Stimulated activated CD8-positive, alpha-beta memory T cell treated with anti-CD3 and anti-CD28 coated beads, Interleukin-7, amount 100 ng/mL, for 1 hour (primary cell): ENCODE measurements around the gene PSME3IP1.
"Not testable (repeated sequence)": the region's sequence is repeated elsewhere in the genome, so short reads cannot be mapped to it uniquely, and the experiment has no call there.

Experiments
- DNase-seq, 2 donors: peaks; one replicate each; pipeline ENCODE4 v3.0.0-alpha.2; 2020; ENCODE audit warnings: low read depth in 2 of 2

PSME3IP1 gene

GRCh38 chr16:57185945-57186871 is at the start of gene PSME3IP1, which contains the start of gene RSPRY1:
TSS of gene PSME3IP1 (minus strand) at chr16:57186039. CDS start at chr16:57173854, 12,185 bp downstream.
TSS of gene RSPRY1 (plus strand) at chr16:57186329. CDS start at chr16:57204659, 18,330 bp downstream.
- peak; percentile 95 for DNase-seq

DNA sequence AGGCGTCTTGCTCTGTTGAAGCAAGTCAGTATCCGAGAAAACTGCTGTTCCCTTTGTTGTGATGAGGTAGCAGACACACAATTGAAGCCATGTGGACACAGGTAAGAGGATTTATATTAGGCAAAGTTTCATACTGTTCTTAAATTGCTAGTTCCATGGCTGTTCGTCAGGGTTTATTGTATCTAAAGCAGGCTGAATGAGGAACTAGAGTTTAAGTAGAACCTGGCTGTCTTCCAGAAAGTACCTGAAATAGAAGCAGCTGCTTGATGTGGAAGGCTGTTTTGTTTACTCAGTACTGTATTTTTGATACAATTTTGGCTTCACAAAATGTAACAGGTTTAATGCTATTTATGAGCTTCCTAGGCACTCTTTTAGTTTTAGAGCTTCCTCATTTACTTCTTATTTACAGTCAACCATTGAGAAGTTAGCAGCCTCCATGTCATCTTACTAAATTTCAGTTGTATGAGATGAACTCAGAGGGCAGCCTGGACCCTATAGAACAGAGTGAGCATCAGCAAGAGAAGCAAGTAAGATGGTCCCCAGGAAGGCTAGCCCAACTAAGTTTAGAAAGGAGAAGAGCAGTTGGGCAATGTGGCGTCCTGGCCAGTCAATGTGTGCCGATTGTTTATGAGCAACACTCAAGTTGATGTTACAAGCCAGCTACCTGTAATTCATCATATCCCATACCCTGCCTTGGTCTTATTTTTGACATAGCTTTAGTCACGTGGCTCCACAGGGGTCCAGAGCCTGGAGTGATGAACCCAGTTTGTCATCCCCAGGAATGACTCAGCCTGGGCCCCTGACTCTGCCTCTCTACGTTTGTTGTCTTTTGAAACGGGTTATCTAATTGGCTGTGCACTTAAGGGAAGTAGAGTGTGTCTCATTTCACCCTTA is 49.5 kb upstream of the PSME3IP1 start:
- DNase-seq = no peak

- DNase-seq = no peak
These were observed 48.9 kb upstream of the PSME3IP1 start for GRCh38 chr16:57234707-57235092.

DNA sequence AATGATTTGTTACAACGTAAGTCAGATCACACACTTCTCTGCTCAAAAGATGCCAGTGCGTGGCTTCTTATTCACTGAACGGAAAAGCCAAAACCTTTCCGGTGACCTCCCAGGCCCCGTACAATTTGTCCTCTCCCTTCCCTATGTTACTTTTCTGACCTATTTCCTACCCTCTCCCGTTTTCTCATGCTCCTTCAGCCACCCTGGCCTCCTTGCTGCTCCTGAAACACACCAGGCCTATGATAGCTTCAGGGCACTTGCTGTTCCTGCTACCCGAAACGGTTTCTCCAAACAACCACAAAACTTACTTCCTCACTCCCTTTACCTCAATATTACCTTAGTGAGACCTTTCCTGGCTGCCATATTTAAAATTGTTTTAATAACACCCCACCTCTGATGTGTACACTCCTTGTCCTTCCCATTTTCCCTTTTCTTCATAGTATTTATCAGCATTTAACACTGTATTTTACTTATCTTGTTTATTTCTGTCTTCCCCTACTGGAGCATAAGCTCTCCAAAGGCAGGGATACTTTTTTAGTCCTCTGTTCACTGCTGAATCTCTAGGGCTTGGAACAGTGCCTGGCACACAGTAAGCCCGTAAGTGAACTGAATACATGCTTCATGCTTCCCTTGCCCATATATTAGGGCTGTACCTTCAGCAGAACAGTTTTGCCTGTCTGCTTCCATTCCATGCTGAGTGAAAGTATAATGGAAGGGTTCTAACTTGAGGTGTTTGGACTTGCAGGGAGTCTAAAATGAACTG is 48.3 kb upstream of the PSME3IP1 start:
- DNase-seq = no peak

- DNase-seq = no peak
These were observed 46.0 kb upstream of the PSME3IP1 start for GRCh38 chr16:57231821-57232350.

- no peak for DNase-seq
These were observed 43.2 kb upstream of the PSME3IP1 start for GRCh38 chr16:57229079-57229478.

DNA sequence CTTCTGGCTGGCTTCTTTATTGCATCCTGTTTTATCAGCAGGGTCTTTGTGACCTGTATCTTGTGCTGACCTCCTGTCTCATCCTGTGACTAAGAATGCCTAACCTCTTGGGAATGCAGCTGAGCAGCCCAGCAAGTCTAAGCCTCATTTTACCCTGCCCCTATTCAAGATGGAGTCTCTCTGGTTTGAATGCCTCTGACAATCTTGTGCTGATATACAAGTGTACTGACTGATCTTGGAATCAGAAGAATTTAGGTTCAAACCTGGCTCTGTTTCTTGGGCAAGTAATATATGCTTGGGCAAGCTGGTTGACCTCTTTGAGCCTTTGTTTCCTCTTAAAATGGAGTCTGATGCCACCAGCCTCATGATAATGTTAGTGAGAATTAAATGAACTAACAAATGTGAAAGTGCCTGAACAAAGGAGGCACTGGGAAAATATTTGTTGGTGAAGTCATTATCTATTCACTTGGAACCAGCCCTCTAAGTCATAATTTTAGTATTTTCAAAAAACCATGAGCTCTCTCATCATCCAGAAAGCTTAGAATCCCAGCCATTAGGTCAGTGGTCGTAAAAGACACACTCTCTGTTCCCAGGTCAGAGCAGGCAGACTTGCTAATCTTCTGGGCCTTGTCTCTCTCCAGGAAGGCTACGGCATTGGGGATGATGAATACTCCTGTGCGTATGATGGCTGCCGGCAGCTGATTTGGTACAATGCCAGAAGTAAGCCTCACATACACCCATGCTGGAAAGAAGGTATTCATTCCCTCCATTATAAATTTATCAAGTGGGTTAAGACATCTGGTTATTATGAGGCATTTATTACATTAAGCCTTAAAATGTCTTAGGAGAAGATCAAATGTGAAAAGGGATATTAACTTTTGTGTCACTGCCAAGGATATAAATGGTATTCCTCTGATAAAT is 41.1 kb upstream of the PSME3IP1 start:
- no peak for DNase-seq

DNA sequence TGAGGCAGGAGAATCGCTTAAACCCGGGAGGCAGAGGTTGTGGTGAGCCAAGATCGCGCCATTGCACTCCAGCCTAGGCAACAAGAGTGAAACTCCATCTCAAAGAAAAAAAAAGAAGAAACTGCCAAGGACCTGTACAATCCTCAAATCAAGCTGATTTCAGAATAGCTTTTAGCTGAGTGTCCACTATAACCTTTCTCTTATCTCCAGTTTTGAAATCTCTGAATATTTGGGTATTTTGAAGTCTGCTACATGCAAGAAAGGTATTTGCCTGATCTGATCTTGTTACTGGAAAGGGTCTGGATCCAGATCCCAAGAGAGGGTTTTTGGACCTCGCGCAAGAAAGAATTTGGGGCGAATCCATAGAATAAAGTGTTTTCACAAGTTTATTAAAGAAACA is 40.1 kb upstream of the PSME3IP1 start:
- DNase-seq = no peak

- no peak for DNase-seq
These were observed 39.0 kb upstream of the PSME3IP1 start for GRCh38 chr16:57224651-57225335.

- DNase-seq = no peak
These were observed 37.2 kb upstream of the PSME3IP1 start for GRCh38 chr16:57223057-57223456.

DNA sequence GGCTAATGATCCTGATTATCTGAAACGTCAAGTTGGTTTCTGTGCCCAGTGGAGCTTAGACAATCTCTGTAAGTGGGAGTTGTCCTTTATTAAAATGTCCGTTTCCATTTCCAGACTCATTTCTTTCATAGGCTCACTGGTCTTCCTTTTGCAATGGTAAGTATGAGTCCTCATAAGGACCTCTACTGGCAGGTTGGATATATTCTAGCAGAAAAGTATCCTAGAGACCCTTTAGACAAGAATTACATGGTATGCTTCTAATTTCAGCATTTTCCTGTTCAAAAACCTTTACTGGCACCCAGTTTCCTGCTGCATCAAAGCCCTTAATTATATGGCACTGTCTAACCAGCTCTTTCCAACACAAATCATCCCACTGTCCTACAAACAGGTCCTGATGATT is 31.1 kb upstream of the PSME3IP1 start:
- no peak for DNase-seq

DNA sequence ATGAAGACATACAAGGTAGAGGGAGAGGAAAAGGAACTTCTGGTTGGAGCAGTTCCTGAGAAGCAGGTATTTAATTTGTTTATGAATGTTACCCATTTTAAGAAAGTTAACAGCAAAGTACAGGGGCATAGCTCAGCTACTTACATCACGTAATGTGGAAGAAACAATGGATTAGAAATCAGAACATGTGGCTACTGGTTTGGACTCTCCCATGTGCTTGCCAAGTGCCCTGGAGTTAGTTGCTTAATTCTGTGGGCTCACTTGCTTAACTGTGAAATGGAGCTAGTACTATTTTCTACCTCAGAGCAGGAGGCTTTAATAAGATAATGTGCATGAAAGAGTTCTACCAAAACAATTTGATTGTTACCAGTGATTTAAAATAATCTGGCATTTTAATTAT is 27.6 kb upstream of the PSME3IP1 start:
- no peak for DNase-seq

DNA sequence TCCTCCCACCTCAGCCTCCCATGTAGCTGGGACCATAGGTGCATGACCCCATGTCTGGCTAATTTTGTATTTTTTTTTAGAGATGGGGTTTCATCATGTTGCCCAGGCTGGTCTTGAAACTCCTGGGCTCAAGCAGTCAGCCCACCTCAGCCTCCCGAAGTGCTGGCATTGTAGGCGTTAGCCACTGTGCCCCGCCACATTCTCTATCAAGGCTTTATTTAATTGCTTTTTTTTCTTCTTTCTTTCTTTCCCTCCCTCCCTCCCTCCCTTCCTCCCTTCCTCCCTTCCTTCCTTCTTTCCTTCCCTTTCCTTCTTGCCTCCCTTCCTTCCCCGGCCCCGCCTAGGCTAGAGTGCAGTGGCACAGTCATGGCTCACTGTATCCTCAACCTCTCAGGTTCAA is 23.9 kb upstream of the PSME3IP1 start:
- no peak for DNase-seq

GRCh38 chr16:57208926-57209325 is 23.1 kb upstream of the PSME3IP1 start:
- DNase-seq = no peak

- DNase-seq = no peak
These were observed 18.8 kb upstream of the PSME3IP1 start for GRCh38 chr16:57204675-57205074.

- DNase-seq = no peak
These were observed 17.6 kb upstream of the PSME3IP1 start for GRCh38 chr16:57203451-57203850.

GRCh38 chr16:57202095-57202886 is 16.5 kb upstream of the PSME3IP1 start:
- DNase-seq = no peak

- DNase-seq = not testable (repeated sequence)
These were observed 15.1 kb upstream of the PSME3IP1 start for GRCh38 chr16:57200926-57201325.

GRCh38 chr16:57200321-57200720 is 14.5 kb upstream of the PSME3IP1 start:
- not testable (repeated sequence) for DNase-seq
